Measurements from ENCODE around the gene SEMA6A. TPM values are rescaled to one million over a fixed set of nuclear protein-coding genes. Genes with fewer than 3 reads are reported as not detected.

Gene SEMA6A
- total RNA-seq, 4 donors from 2014 or later: 76.7 to 231 (median 117) TPM

DNA sequence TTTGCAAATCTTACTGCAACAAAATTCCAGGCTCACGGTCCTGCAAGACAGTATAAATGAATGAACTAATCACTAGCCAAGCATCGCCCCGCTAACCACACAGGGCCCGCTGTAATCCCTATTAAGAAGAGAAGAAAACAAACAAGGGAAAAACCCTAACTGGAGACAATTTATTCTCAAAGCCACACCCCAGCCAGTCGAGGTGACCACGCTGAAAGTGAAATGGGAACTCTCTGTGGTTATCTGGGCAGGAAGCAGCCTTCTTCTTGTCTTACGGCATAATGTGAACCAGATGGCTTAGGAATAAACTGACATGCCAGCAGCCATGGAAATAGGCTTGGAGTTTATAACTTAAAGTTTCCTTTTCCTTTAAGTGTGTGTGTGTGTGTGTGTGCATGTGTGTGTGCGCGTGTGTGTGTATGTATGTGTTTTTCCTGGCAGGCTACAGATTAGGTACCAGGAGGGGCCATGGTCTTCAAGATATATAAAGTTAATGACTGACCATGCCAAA lies 120.2 kb downstream of the SEMA6A start:
- Histone ChIP-seq H3K9me3 (no peaks in the 10 kb centered on the region), H3K27me3 (no peaks in the 10 kb centered on the region), H3K36me3 (no peaks in the 10 kb centered on the region), H3K4me3 (no peak overlapping the region), H3K4me1 (peaks cover 0 to 15% (median 9%) of the 10 kb centered on the region in 4 donors), H3K27ac (no peak overlapping the region)
- TF ChIP-seq POLR2A (IDR thresholded peaks at IDR 0.05) (no peak), POLR2AphosphoS5 (IDR thresholded peaks at IDR 0.05) (no peak), EP300 (IDR thresholded peaks at IDR 0.05; ENCODE audit: low read depth) (no peak)
- TF ChIP-seq, protein P1, sequence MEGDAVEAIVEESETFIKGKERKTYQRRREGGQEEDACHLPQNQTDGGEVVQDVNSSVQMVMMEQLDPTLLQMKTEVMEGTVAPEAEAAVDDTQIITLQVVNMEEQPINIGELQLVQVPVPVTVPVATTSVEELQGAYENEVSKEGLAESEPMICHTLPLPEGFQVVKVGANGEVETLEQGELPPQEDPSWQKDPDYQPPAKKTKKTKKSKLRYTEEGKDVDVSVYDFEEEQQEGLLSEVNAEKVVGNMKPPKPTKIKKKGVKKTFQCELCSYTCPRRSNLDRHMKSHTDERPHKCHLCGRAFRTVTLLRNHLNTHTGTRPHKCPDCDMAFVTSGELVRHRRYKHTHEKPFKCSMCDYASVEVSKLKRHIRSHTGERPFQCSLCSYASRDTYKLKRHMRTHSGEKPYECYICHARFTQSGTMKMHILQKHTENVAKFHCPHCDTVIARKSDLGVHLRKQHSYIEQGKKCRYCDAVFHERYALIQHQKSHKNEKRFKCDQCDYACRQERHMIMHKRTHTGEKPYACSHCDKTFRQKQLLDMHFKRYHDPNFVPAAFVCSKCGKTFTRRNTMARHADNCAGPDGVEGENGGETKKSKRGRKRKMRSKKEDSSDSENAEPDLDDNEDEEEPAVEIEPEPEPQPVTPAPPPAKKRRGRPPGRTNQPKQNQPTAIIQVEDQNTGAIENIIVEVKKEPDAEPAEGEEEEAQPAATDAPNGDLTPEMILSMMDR (IDR thresholded peaks at IDR 0.05): no peak
- intact Hi-C loops (cut with DNase I; ENCODE audit: low total_unique reads): no loop called here
- in situ Hi-C loops (cut with MboI; ENCODE audit: low pct_ligation_motif_present in 1 of 4, low pct_unique_long_range_greater_than_20kb in 1 of 4, low sequenced_read_pairs in 3 of 4): no loop called here
- 36 to 43% methylated on average over 6 to 9 of the region's 9 CpGs for WGBS, 2 donors (ENCODE audit: low coverage in 1 of 2)
- DNase-seq: no peak

DNA sequence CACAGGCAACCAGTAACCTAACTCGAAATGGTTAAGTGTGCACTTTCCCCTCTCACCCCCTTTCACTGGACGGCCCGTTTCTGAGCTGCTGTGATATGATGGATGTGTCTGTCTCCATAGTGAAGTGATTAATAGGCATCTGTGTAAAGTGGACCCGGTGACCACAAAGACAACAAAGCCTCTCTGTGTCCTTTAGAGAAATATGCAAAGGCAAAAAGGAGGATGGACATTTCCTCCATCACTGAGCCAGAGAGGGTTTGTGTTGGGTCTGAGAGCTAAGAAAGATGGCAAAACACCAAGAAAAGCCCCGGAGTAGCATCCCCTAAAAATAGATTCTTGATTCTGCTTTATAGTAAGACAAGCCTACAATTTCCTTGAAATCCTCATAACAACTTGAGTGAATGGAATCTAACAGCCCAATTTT lies 120.6 kb downstream of the SEMA6A start:
- Histone ChIP-seq H3K4me3 (no peak overlapping the region), H3K27ac (no peak overlapping the region), H3K9me3 (no peaks in the 10 kb centered on the region), H3K4me1 (peaks cover 0 to 15% (median 9%) of the 10 kb centered on the region in 4 donors), H3K27me3 (no peaks in the 10 kb centered on the region), H3K36me3 (no peaks in the 10 kb centered on the region)
- intact Hi-C loops (cut with DNase I; ENCODE audit: low total_unique reads) (no loop called here), in situ Hi-C loops (cut with MboI; ENCODE audit: low pct_ligation_motif_present in 1 of 4, low pct_unique_long_range_greater_than_20kb in 1 of 4, low sequenced_read_pairs in 3 of 4) (no loop called here)
- no peak for DNase-seq
- no peak for TF ChIP-seq POLR2A (IDR thresholded peaks at IDR 0.05)
- TF ChIP-seq, protein P1 (IDR thresholded peaks at IDR 0.05): no peak
- no peak for TF ChIP-seq EP300 (IDR thresholded peaks at IDR 0.05; ENCODE audit: low read depth)
- no peak for TF ChIP-seq POLR2AphosphoS5 (IDR thresholded peaks at IDR 0.05)
- 55 to 83% methylated on average over 1 to 5 of the region's 5 CpGs for WGBS, 2 donors (ENCODE audit: low coverage in 1 of 2)

DNA sequence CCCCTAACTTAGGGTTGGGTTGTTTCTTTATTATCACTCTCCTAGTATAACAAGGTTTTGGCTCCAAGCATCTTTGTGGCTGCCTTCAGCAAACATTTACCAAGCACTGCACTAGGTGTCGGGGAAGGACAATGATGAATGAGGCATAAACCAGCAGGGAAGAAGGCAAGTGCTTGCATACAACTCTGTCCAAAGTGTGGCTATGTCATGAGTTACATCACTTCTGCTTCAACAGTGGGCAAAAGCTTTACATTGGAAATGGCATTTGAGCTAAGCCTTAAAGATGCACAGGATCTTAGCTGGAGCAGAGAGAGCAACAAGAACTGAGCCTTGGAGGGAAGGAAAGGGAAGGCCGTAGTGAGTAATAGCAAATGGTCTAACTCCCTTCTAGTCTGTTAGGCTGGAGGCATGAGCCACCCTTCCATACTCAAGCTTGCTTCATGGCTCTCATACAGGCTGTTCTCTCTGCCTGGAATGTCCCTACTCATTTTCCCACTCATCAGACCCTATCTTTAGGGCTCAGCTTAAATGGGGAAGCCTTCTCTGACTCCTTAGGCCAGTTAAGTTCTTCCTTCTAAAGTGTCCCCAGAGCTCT lies 121.8 kb downstream of the SEMA6A start:
- in situ Hi-C loops (cut with MboI; ENCODE audit: low pct_ligation_motif_present in 1 of 4, low pct_unique_long_range_greater_than_20kb in 1 of 4, low sequenced_read_pairs in 3 of 4) (no loop called here), intact Hi-C loops (cut with DNase I; ENCODE audit: low total_unique reads) (no loop called here)
- peaks cover 0 to under 1% (median 0%) of the 10 kb centered on the region in 4 donors for H3K36me3 ChIP-seq
- WGBS, 2 donors (ENCODE audit: low coverage in 1 of 2): 67 to 75% methylated on average over 1 to 2 of the region's 2 CpGs
- no peak for TF ChIP-seq POLR2A (IDR thresholded peaks at IDR 0.05)
- no peak for DNase-seq
- no peak overlapping the region for H3K27ac ChIP-seq
- no peaks in the 10 kb centered on the region for H3K9me3 ChIP-seq
- H3K4me1 ChIP-seq: peaks cover 0 to 15% (median 9%) of the 10 kb centered on the region in 4 donors
- H3K27me3 ChIP-seq: no peaks in the 10 kb centered on the region
- no peak overlapping the region for H3K4me3 ChIP-seq

DNA sequence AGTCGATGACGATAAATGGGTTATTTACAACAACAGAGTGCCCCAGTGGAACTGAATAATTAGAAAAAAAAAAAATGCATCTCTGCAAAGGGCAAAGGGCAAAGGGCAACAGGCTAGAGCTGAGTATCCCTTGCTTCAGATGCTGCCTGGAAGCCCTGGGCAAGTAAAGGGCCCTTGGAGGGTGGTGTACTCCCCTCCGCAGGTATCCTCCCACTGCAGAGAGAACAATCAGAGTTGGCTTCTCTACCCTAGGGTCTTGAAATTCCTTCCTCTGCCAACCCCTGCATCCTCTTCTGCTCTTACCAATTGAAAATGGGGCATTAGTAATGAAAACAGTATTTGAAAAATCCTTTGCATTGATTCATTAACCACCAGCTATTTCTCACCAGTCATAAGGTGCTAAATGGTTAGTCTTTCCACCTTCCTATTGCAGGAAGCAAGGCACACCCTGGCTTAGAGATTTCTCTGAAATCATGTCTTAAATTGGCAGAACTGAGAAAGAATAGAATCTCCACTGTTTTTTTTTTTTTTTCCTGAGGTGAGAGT lies 122.6 kb downstream of the SEMA6A start:
- TF ChIP-seq EP300 (IDR thresholded peaks at IDR 0.05; ENCODE audit: low read depth) (no peak), POLR2A (IDR thresholded peaks at IDR 0.05) (no peak), POLR2AphosphoS5 (IDR thresholded peaks at IDR 0.05) (no peak)
- TF ChIP-seq, protein P1 (IDR thresholded peaks at IDR 0.05): no peak
- H3K36me3 ChIP-seq: peaks cover 0 to 9% (median 4%) of the 10 kb centered on the region in 4 donors
- 91 to 100% methylated on average over 2 to 3 of the region's 3 CpGs for WGBS, 2 donors (ENCODE audit: low coverage in 1 of 2)
- H3K9me3 ChIP-seq: no peaks in the 10 kb centered on the region
- H3K4me3 ChIP-seq: no peak overlapping the region
- no peak overlapping the region for H3K27ac ChIP-seq
- no peak for DNase-seq
- no peaks in the 10 kb centered on the region for H3K27me3 ChIP-seq
- peaks cover 0 to 15% (median 9%) of the 10 kb centered on the region in 4 donors for H3K4me1 ChIP-seq
- intact Hi-C loops (cut with DNase I; ENCODE audit: low total_unique reads) (no loop called here), in situ Hi-C loops (cut with MboI; ENCODE audit: low pct_ligation_motif_present in 1 of 4, low pct_unique_long_range_greater_than_20kb in 1 of 4, low sequenced_read_pairs in 3 of 4) (no loop called here)

Data from transverse colon (tissue), 4 donors.